ENCODE data around the gene ANKS3.

DNA sequence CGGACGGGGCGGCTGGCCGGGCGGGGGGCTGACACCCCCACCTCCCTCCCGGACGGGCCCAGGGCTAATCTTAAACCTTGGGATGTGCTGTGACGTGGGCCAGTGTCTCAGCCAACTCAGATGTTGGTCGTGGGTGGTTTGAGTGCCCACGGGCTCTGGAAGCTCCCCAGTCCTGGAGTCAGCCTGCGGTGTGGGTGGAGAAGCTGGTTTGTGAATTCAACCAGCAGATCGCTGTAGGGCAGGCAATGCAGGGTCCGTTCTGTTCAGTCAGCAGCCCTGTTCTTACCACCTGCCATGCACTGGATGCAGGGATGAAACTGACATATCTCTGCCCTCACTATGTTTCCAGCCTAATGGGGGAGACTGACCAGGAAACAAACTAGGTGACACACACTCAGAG is 40.9 kb upstream of the ANKS3 start:
- TF ChIP-seq SP1 (IDR thresholded peaks at IDR 0.05; ENCODE audit: low read depth, low read length) (no peak), SIN3A (conservative IDR thresholded peaks at IDR 0.05 in 1 of 2, IDR thresholded peaks at IDR 0.05 in 1 of 2; ENCODE audit: low read depth in 1 of 2, low read length in 2 of 2) (no peak), GABPA (IDR thresholded peaks at IDR 0.05; ENCODE audit: borderline replicate concordance, insufficient read depth, low read length) (no peak), TBP (IDR thresholded peaks at IDR 0.05; ENCODE audit: low read depth, low read length) (no peak), EP300 (IDR thresholded peaks at IDR 0.05; ENCODE audit: borderline replicate concordance in 1 of 2, low read depth in 2 of 2, low read length in 2 of 2) (no peak), YY1 (IDR thresholded peaks at IDR 0.05; ENCODE audit: low read depth, low read length) (no peak)
- TF ChIP-seq, protein P1, sequence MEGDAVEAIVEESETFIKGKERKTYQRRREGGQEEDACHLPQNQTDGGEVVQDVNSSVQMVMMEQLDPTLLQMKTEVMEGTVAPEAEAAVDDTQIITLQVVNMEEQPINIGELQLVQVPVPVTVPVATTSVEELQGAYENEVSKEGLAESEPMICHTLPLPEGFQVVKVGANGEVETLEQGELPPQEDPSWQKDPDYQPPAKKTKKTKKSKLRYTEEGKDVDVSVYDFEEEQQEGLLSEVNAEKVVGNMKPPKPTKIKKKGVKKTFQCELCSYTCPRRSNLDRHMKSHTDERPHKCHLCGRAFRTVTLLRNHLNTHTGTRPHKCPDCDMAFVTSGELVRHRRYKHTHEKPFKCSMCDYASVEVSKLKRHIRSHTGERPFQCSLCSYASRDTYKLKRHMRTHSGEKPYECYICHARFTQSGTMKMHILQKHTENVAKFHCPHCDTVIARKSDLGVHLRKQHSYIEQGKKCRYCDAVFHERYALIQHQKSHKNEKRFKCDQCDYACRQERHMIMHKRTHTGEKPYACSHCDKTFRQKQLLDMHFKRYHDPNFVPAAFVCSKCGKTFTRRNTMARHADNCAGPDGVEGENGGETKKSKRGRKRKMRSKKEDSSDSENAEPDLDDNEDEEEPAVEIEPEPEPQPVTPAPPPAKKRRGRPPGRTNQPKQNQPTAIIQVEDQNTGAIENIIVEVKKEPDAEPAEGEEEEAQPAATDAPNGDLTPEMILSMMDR (IDR thresholded peaks at IDR 0.05; ENCODE audit: control extremely low read depth in 1 of 3, insufficient read depth in 1 of 3, low read depth in 1 of 3, low read length in 3 of 3), result no peak

Data from H1 (cell line).